Gastrocnemius medialis (tissue), 4 donors: ENCODE results near the gene MEGF11. TPM values are rescaled to one million over a fixed set of nuclear protein-coding genes. Genes with fewer than 3 reads are reported as not detected.

Experiments
- ATAC-seq, 2 donors: fragments of 150-250 bp; one replicate each; pipeline ENCODE4 v1.9.1; 2016
- DNase-seq, 2 donors: peaks; one replicate each; pipeline ENCODE4 v3.0.0-alpha.2; 2019
- H3K27ac ChIP-seq, 4 donors: fragments of 200-600 bp; sonication (generic); 1 replicate in 1 of 4; 2 replicates in 3 of 4; pipeline ENCODE4 v1.5.1; 2016 to 2018; ENCODE audit warnings: mild to moderate bottlenecking in 2 of 4, moderate library complexity in 1 of 4
- H3K27me3 ChIP-seq, 3 donors: fragments of 200-600 bp; sonication (generic) in 2 of 3; 1 replicate in 1 of 3; 2 replicates in 2 of 3; pipeline versions ENCODE4 v1.5.1 to v1.6.0; 2016 to 2019; ENCODE audit warnings: mild to moderate bottlenecking in 1 of 3, moderate library complexity in 1 of 3
- H3K36me3 ChIP-seq, 2 donors: fragments of 200-600 bp; sonication (generic) in 1 of 2; one replicate each; pipeline ENCODE4 v1.5.1; 2017 to 2018
- H3K4me1 ChIP-seq, 2 donors: fragments of 200-600 bp; sonication (generic) in 1 of 2; one replicate each; pipeline ENCODE4 v1.5.1; 2016 to 2017; ENCODE audit warnings: mild to moderate bottlenecking in 2 of 2
- H3K4me3 ChIP-seq, 4 donors: fragments of 200-600 bp; sonication (generic) in 3 of 4; 1 replicate in 1 of 4; 2 replicates in 3 of 4; pipeline ENCODE4 v1.5.1; 2016 to 2019; ENCODE audit warnings: mild to moderate bottlenecking in 2 of 4
- H3K9me3 ChIP-seq, 3 donors: fragments of 200-600 bp; sonication (generic) in 2 of 3; 1 replicate in 1 of 3; 2 replicates in 2 of 3; pipeline ENCODE4 v1.5.1; 2016 to 2019
- CTCF ChIP-seq, 5 experiments: fragments of 450-650 bp in 3 of 5; fragments of 200-600 bp in 2 of 5; sonication (generic) in 2 of 5; IDR thresholded peaks in 4 of 5; conservative IDR thresholded peaks in 1 of 5; 1 replicate in 4 of 5; 2 replicates in 1 of 5; pipeline ENCODE4 v1.5.1; 2016 to 2019; ENCODE audit warnings: antibody characterized with exemption in 5 of 5, mild to moderate bottlenecking in 3 of 5, moderate library complexity in 3 of 5
- POLR2A ChIP-seq, 2 donors: fragments of 450-650 bp; IDR thresholded peaks; one replicate each; pipeline ENCODE4 v1.6.1; 2017; ENCODE audit warnings: antibody characterized with exemption in 2 of 2, mild to moderate bottlenecking in 2 of 2, moderate library complexity in 2 of 2
- in situ Hi-C, 4 donors: fragments of 200-750 bp; cut with MboI; loops; one replicate each; pipeline versions ENCODE4 v1.15.0 to v1.8.0; 2017; ENCODE audit warnings: low sequenced_read_pairs in 4 of 4
- intact Hi-C: fragments of 100-400 bp; cut with DNase I; formaldehyde crosslinking; loops from one replicate; pipeline ENCODE4 v1.15.1; 2023; ENCODE audit warnings: low total_unique reads
- total RNA-seq, 4 donors: library from RNA; depleted of rRNA; stranded (reverse); fragments of >200 nt; gene quantifications; one replicate each; pipeline versions ENCODE4 v1.1.0 to v1.2.3, GENCODE V29; 2016

The MEGF11 gene
- total RNA-seq, 4 donors from 2014 or later = not detected

GRCh38 chr15:66238318-66238717 lies 15.2 kb downstream of the MEGF11 start:
- no peaks in the 10 kb centered on the region for H3K9me3 ChIP-seq
- intact Hi-C loops = no loop called here
- in situ Hi-C loops = no loop called here
- H3K4me3 ChIP-seq = no peak overlapping the region
- TF ChIP-seq POLR2A (IDR thresholded peaks at IDR 0.05) (no peak), CTCF (IDR thresholded peaks at IDR 0.05 in 4 of 5, conservative IDR thresholded peaks at IDR 0.05 in 1 of 5) (no peak)
- H3K27ac ChIP-seq = no peak overlapping the region
- DNase-seq (no peak), ATAC-seq (no peak)
- no peaks in the 10 kb centered on the region for H3K36me3 ChIP-seq
- no peaks in the 10 kb centered on the region for H3K4me1 ChIP-seq
- H3K27me3 ChIP-seq = peaks cover 0 to 9% (median 5%) of the 10 kb centered on the region in 3 donors

- no peaks in the 10 kb centered on the region for H3K9me3 ChIP-seq
- no peak overlapping the region for H3K27ac ChIP-seq
- H3K36me3 ChIP-seq = no peaks in the 10 kb centered on the region
- in situ Hi-C loops = no loop called here
- ATAC-seq = no peak
- no peak overlapping the region for H3K4me3 ChIP-seq
- TF ChIP-seq CTCF (IDR thresholded peaks at IDR 0.05 in 4 of 5, conservative IDR thresholded peaks at IDR 0.05 in 1 of 5) (no peak), POLR2A (IDR thresholded peaks at IDR 0.05) (no peak)
- no peaks in the 10 kb centered on the region for H3K4me1 ChIP-seq
- no peak for DNase-seq
- intact Hi-C loops = no loop called here
- H3K27me3 ChIP-seq = peaks cover 0 to 9% (median 5%) of the 10 kb centered on the region in 3 donors
These were observed 15.9 kb downstream of the MEGF11 start for GRCh38 chr15:66237513-66238235.

GRCh38 chr15:66236806-66237375 lies 16.7 kb downstream of the MEGF11 start:
- H3K4me3 ChIP-seq = no peak overlapping the region
- H3K36me3 ChIP-seq = no peaks in the 10 kb centered on the region
- no peaks in the 10 kb centered on the region for H3K4me1 ChIP-seq
- no peak for TF ChIP-seq POLR2A (IDR thresholded peaks at IDR 0.05)
- TF ChIP-seq CTCF (IDR thresholded peaks at IDR 0.05 in 4 of 5, conservative IDR thresholded peaks at IDR 0.05 in 1 of 5) = no peak
- H3K9me3 ChIP-seq = no peaks in the 10 kb centered on the region
- peaks cover 0 to 9% (median 5%) of the 10 kb centered on the region in 3 donors for H3K27me3 ChIP-seq
- in situ Hi-C loops = no loop called here
- intact Hi-C loops = no loop called here
- ATAC-seq (no peak), DNase-seq (no peak)
- H3K27ac ChIP-seq = no peak overlapping the region

DNA sequence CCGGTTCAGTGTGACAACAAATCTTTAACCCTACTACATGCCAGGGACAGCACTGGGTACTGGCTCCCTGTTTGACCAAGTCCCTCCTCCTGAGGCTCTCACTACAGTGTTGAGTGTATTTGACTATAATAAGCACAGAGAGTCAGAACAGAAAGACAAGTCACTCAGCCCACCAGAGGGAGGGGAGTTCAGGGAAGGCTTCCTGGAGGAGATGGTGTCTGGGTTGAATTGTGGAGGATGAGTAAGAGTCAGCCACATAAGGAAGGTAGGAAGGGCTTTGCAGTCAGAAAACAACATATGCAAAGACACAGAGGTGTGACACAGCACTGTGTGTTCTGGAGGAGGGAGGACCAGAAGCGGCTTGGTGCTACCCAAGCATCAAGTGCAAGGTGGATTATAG lies 17.7 kb downstream of the MEGF11 start:
- DNase-seq (no peak), ATAC-seq (no peak)
- H3K4me1 ChIP-seq = no peaks in the 10 kb centered on the region
- in situ Hi-C loops = no loop called here
- H3K4me3 ChIP-seq = no peak overlapping the region
- no peaks in the 10 kb centered on the region for H3K9me3 ChIP-seq
- no peak for TF ChIP-seq POLR2A (IDR thresholded peaks at IDR 0.05)
- TF ChIP-seq CTCF (IDR thresholded peaks at IDR 0.05 in 4 of 5, conservative IDR thresholded peaks at IDR 0.05 in 1 of 5) = no peak
- H3K27me3 ChIP-seq = peaks cover 0 to 9% (median 5%) of the 10 kb centered on the region in 3 donors
- intact Hi-C loops = no loop called here
- H3K27ac ChIP-seq = no peak overlapping the region
- H3K36me3 ChIP-seq = no peaks in the 10 kb centered on the region
